GM18499 (cell line): Measurements from ENCODE around the gene IGFBP1.
"Not testable (repeated sequence)": the region's sequence is repeated elsewhere in the genome, so short reads cannot be mapped to it uniquely, and the experiment has no call there.

Experiments used
- ATAC-seq: cut with Tn5 transposase; IDR thresholded peaks from one replicate; pipeline ENCODE4 v1.9.1; 2021; ENCODE audit warnings: moderate number of reproducible peaks; ENCODE audit not compliant: insufficient read depth, unreplicated experiment

The IGFBP1 gene

GRCh38 chr7:45888185-45888992, at the start of gene IGFBP1:
IGFBP1 (plus strand) TSS chr7:45888488; CDS start chr7:45888653, 165 bp downstream.
- no peak for ATAC-seq

GRCh38 chr7:45838852-45839251, 49.4 kb upstream of the IGFBP1 start:
- ATAC-seq, result not testable (repeated sequence)

- not testable (repeated sequence) for ATAC-seq
Observed at GRCh38 chr7:45841926-45842717, 46.2 kb upstream of the IGFBP1 start.

GRCh38 chr7:45846536-45846935, 41.8 kb upstream of the IGFBP1 start:
- not testable (repeated sequence) for ATAC-seq

- ATAC-seq, result not testable (repeated sequence)
Observed at GRCh38 chr7:45848734-45849133, 39.6 kb upstream of the IGFBP1 start.

- not testable (repeated sequence) for ATAC-seq
Observed at GRCh38 chr7:45852984-45853383, 35.3 kb upstream of the IGFBP1 start.

GRCh38 chr7:45853491-45853890, 34.8 kb upstream of the IGFBP1 start:
- not testable (repeated sequence) for ATAC-seq

GRCh38 chr7:45855680-45856079, 32.6 kb upstream of the IGFBP1 start:
- ATAC-seq, result not testable (repeated sequence)

- not testable (repeated sequence) for ATAC-seq
Observed at GRCh38 chr7:45856888-45857287, 31.4 kb upstream of the IGFBP1 start.

GRCh38 chr7:45863715-45864114, 24.6 kb upstream of the IGFBP1 start:
- no peak for ATAC-seq

GRCh38 chr7:45865594-45866410, 22.5 kb upstream of the IGFBP1 start:
- no peak for ATAC-seq

GRCh38 chr7:45867471-45867870, 20.8 kb upstream of the IGFBP1 start:
- ATAC-seq, result no peak

- ATAC-seq, result no peak
Observed at GRCh38 chr7:45869426-45869825, 18.9 kb upstream of the IGFBP1 start.

GRCh38 chr7:45872116-45873034, 15.9 kb upstream of the IGFBP1 start:
- ATAC-seq, result no peak

- no peak for ATAC-seq
Observed at GRCh38 chr7:45873035-45873354, 15.3 kb upstream of the IGFBP1 start, which contains the start of gene CCDC201. CCDC201 (minus strand) TSS chr7:45873082; CDS start chr7:45873007, 75 bp downstream.

- ATAC-seq, result no peak
Observed at GRCh38 chr7:45873355-45873754, 14.9 kb upstream of the IGFBP1 start.

GRCh38 chr7:45874408-45875131, 13.7 kb upstream of the IGFBP1 start:
- ATAC-seq, result no peak

- no peak for ATAC-seq
Observed at GRCh38 chr7:45876519-45876918, 11.8 kb upstream of the IGFBP1 start.
